ENCODE results near the gene ZNF205.

ZNF205 gene

DNA sequence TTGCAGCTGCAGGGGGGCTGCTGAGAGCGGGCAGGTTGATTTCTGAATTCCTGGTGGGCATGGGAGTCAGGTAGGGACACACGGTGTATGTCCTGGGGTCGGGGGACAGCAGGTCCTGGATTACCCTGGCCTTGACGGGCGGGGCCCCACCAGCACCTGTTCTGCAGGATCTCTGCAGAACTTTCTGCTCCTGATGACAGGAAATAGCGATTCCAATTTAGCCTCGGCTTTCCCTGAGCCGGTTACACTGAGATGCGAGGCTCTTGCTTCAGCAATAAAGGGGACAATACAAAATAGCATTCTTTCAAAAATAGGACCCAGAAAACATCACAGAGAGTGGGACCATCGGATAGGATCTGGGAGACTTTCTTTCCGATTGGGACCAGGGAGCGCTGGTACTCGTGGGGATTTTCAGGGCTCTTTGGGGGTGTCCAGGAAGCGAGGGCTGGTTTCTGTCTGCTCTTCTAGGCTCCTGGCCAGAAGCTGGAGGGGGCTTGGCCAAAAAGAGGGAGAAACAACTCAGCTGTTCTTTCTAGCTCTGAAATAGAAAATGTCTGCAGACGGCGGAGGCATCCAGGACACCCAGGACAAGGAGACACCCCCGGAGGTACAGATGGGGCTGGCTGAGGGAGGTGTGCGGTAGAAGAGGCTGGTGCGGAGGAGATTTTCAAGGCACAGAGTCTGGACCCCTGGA, 642 bp downstream of the ZNF205 start:
- peaks cover 25% of the 10 kb centered on the region for H3K36me3 Mint-ChIP-seq (ENCODE audit: low read depth)
- peaks cover 3% of the 10 kb centered on the region for H3K27me3 Mint-ChIP-seq (ENCODE audit: low read depth, poor library complexity)
- no peaks in the 10 kb centered on the region for H3K9me3 Mint-ChIP-seq
- DNase-seq, result no peak
- TF ChIP-seq, protein P1, sequence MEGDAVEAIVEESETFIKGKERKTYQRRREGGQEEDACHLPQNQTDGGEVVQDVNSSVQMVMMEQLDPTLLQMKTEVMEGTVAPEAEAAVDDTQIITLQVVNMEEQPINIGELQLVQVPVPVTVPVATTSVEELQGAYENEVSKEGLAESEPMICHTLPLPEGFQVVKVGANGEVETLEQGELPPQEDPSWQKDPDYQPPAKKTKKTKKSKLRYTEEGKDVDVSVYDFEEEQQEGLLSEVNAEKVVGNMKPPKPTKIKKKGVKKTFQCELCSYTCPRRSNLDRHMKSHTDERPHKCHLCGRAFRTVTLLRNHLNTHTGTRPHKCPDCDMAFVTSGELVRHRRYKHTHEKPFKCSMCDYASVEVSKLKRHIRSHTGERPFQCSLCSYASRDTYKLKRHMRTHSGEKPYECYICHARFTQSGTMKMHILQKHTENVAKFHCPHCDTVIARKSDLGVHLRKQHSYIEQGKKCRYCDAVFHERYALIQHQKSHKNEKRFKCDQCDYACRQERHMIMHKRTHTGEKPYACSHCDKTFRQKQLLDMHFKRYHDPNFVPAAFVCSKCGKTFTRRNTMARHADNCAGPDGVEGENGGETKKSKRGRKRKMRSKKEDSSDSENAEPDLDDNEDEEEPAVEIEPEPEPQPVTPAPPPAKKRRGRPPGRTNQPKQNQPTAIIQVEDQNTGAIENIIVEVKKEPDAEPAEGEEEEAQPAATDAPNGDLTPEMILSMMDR (IDR thresholded peaks at IDR 0.05), result no peak
- H3K4me1 Mint-ChIP-seq, result peaks cover 33% of the 10 kb centered on the region
- peak overlapping the region; percentile 94 for H3K4me3 Mint-ChIP-seq
- H3K27ac Mint-ChIP-seq, result peak overlapping the region; percentile 71

DNA sequence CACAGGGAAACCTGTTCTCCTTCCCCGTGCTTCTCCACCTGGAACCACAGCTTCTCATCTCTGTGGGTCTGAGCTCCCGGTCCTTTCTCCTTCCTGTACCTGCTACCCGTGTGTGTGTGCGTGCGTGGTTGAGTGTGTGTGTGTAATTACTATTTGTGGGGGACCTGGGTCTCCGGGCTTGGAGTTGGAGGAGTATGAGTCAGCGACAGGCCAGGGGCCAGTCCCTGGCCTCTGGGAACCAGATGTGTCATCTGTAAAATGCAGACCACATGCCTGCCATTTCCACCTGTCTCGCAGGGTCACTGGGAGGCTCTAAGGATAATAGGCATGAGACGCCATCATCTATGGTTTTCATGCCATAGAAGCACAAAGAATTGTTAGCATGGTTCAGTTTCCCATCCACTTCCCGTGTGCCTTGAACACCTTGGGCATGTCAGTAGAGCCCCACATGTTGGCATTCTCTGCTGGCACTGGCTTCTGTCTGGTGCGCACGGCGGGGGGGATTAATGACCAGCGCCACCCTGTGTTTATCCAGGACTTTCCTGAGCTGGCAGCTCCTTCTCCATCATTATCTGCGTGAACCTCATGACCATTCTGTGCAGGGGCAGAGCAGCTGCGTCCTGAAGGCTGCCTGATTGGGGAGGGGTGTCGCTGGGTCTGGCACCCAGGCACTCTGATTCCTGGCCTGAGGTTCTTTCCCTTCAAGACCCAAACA, 1.5 kb downstream of the ZNF205 start:
- Mint-ChIP-seq H3K36me3 (ENCODE audit: low read depth) (peaks cover 30% of the 10 kb centered on the region), H3K4me1 (peaks cover 33% of the 10 kb centered on the region), H3K4me3 (peak overlapping the region; percentile 94), H3K27me3 (ENCODE audit: low read depth, poor library complexity) (peaks cover under 1% of the 10 kb centered on the region), H3K27ac (no peak overlapping the region), H3K9me3 (no peaks in the 10 kb centered on the region)
- TF ChIP-seq, protein P1 (IDR thresholded peaks at IDR 0.05), result no peak
- no peak for DNase-seq

DNA sequence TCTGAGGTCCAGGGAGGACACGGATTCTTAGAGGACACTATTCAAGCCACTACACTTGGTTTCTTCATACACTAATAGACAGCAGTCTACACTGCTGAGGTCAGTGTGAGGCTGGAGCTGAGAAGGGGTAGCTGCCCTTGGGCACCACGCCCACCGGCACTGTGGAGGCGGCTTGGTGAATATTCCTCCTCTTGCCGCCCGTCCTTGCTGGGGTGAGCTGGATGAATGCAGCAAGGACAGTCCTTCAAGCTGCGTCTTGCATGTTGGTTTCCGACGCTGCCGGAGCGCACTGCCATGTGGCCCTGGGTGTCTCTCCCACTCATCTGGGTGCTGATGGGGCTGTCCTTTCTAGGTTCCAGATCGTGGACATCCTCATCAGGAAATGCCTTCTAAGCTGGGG, 2.6 kb downstream of the ZNF205 start:
- TF ChIP-seq, protein P1 (IDR thresholded peaks at IDR 0.05), result no peak

GRCh38 chr16:3115561-3115960, 3.2 kb downstream of the ZNF205 start:
- H3K4me3 Mint-ChIP-seq, result no peak overlapping the region
- H3K27me3 Mint-ChIP-seq (ENCODE audit: low read depth, poor library complexity), result no peaks in the 10 kb centered on the region
- DNase-seq, result no peak
- peaks cover 30% of the 10 kb centered on the region for H3K36me3 Mint-ChIP-seq (ENCODE audit: low read depth)
- no peaks in the 10 kb centered on the region for H3K9me3 Mint-ChIP-seq
- peaks cover 29% of the 10 kb centered on the region for H3K4me1 Mint-ChIP-seq
- TF ChIP-seq, protein P1 (IDR thresholded peaks at IDR 0.05), result no peak
- no peak overlapping the region for H3K27ac Mint-ChIP-seq

More for the DNA sequence above, 2.6 kb downstream of the ZNF205 start:
- DNase-seq, result no peak
- Mint-ChIP-seq H3K36me3 (ENCODE audit: low read depth) (peaks cover 30% of the 10 kb centered on the region), H3K27ac (no peak overlapping the region), H3K9me3 (no peaks in the 10 kb centered on the region), H3K4me1 (peaks cover 29% of the 10 kb centered on the region), H3K4me3 (peak overlapping the region; percentile 94), H3K27me3 (ENCODE audit: low read depth, poor library complexity) (no peaks in the 10 kb centered on the region)

- TF ChIP-seq, protein P1 (IDR thresholded peaks at IDR 0.05), result no peak
- Mint-ChIP-seq H3K4me3 (no peak overlapping the region), H3K4me1 (peaks cover 21% of the 10 kb centered on the region), H3K36me3 (ENCODE audit: low read depth) (peaks cover 30% of the 10 kb centered on the region), H3K27ac (no peak overlapping the region), H3K27me3 (ENCODE audit: low read depth, poor library complexity) (peaks cover 4% of the 10 kb centered on the region), H3K9me3 (no peaks in the 10 kb centered on the region)
- no peak for DNase-seq
These were observed 5.9 kb downstream of the ZNF205 start for GRCh38 chr16:3118204-3118790.
